Measurements from ENCODE around the gene LGI2.

Gene LGI2

DNA sequence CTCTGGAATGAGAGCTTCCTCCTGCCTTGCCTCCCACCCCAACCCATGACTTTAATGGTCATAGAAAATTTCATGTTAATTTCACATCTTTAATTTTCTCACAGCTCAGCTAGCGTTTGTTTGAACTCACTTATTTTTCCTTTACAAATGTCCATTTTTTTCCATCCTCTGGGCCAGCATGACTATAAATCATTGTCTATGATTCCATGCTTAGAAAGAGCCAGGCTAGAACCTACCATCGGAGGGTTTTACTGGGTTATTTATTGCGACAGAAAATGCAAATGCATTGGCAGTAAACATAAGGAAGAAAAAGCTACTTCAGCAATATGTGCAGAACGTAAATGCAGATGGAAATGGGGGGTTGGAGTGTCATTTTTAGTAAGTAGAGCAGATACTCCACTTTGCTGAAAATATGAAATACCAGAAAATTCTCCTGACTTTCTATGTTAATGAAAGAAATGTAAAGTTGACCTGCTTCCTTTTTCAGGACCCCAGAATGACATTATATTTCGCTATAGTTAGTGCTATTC is 37.1 kb downstream of the LGI2 start:
- no peak for DNase-seq

DNA sequence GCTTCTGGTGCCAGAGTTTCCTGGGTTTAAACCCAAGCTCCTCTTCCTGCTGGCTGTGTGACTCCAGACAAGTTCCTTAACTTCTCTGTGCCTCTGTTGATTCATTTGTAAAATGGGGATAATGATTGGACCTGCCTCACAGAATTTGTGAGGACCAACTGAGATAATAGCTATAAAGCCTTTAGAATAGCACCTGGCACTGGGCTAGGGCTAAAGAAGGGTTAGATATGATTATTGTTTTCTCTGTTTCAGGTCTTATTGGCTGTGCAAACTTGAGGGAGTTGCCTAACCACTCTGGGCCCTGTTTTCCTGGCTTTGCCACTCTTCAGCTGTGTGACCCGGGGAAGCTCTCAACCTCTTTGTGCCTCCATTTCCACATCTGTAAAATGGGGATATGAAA is 37.8 kb downstream of the LGI2 start:
- DNase-seq: no peak

GRCh38 chr4:24991015-24991414 is 39.7 kb downstream of the LGI2 start:
- DNase-seq: no peak

DNA sequence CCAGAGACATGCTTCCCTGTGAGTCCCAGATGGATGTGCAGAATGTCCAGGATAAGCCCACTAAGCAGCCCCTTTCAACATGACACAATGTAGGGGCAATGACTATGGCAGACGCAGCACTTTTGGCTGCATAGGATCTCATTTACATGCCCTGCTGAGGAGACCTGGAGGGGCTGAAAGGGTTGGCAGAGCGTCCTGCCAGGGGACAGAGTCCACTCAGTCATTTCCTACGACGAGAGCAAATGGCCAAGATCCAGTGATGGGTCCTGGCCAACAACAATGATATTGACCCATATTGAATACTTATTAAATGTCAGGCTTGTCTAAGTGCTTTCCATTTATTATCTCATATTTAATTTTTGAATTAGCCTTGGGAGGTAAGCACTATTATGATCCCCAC is 41.4 kb downstream of the LGI2 start:
- no peak for DNase-seq

GRCh38 chr4:24988776-24989175 is 42.0 kb downstream of the LGI2 start:
- no peak for DNase-seq

DNA sequence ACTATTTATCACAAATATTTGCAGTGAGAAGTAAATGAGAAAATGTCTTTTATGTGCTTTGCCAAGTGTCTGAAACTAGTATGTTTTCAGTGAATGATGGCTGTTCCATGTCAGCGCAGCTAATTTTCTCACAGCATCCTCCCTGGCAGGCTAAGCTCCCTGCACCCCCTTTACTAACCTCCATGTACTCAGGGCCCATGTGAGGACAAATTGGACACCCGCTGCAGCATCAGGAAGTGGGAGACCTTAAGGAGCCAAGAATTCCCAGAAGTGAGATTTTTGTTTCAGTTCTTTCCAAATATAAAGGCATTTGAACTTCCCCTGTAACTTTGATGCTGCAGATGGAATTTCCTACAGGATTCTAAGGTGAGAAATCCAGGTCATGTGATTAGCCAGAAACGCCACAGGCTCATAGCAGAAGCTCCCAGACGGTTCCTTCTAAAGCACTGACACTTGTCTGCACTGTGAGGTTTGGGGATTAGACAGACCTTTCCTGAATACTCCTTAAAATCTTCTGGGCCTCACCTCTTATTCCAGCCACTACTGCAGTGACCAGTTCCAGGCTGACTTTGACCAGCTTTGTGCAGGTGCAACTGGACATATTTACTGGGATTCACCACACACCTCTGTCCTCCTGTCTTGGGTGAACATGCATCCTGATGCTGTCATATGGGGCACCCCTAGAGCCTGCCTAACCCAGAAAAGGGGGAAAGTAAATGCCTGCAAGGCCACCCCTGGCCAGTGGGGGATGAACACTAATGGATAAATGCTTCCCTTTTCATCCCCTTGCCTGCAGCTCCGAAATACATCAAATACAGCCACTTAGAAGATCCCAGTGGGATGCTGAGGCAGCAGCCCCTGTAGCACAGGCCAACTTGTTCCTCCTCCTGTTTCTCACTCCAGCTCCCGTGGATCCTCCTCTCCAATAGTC is 45.9 kb downstream of the LGI2 start:
- DNase-seq: no peak

- no peak for DNase-seq
Observed at GRCh38 chr4:24980740-24981139, 50.0 kb downstream of the LGI2 start.

DNA sequence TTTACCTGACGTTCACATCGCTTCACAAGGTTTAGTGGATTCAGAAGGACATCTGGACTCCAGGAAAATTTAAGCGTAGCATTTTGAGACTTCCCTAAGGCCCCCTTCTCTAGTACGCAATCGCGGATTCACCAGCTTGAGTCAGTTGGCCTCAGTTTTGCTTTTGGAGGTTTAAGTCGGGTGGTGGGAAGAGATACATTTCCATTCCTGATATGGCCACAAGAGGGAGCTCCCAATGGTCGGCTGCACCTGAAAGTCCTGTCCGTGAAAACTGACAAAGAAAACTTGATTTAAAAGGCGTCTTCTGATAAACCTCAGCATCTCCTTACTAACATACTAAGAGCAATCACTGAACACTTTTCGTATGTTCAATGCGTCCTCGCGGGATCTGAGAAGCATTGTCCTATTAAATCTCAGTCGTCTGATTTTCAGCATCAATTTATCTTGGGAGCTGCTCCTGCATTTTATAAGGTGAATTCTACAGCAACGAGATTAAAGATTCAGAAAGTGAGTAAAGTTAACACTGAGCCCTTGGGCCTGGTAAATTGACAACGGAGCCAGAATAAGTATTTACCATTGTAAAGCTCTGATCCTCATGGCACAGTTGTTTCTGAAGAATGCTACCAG is 50.6 kb downstream of the LGI2 start:
- DNase-seq: peak; percentile 59

DNA sequence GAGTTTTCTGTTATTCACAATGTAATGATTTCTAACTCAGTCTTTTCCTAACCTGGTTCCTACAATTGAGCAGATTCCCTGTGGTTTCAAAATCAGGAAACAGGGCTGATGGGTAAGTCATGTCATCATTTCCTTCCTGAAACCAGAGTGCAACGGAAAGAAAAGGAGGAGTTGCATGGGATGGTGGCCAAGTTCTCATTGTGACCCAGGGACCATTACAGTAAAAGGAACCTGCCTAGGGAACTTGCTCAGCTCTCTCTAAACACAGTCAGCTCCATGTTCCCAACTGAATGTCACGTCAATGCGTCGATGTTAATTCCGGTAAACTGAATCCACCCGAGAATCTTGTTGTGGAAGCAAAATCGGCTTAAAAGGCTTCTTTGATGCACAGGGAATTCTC is 51.2 kb downstream of the LGI2 start:
- no peak for DNase-seq

DNA sequence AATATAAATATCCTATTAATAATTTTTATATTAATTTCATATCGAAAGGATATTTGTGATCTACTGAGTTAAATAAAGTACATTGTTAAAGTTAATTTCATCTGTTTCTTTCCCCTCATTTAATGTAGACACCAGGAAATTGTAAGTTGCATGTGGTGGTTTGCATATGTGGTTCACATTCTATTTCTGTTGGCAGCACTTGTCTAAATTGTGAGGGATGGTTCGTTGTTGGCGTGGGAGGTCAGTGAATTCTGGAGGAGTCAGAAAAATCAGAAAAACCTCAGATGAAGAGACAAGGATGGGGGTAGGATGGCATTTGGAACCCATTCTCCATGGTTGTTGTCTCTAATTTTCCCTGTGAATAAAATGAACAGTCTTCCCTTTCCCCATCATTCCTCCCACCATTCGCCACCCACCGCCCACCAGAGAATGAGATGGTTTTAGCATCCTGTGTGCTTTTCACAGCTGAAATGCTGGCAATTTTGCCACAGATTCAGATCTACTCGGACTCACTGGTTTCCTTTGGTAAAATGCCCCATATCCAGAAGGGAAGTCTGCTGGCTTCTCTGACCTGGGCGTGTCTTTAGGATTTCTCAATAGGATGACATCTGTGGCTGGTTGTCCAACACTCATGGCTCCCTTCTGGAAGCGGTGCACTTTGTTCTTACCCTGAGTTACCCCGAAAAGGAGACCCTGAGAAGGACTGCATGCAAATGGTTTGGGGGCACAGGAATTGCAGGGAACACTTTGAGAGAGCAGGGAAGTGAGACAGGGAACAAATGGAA is 52.3 kb downstream of the LGI2 start:
- no peak for DNase-seq

- no peak for DNase-seq
Observed at GRCh38 chr4:24975510-24975909, 55.2 kb downstream of the LGI2 start.

DNA sequence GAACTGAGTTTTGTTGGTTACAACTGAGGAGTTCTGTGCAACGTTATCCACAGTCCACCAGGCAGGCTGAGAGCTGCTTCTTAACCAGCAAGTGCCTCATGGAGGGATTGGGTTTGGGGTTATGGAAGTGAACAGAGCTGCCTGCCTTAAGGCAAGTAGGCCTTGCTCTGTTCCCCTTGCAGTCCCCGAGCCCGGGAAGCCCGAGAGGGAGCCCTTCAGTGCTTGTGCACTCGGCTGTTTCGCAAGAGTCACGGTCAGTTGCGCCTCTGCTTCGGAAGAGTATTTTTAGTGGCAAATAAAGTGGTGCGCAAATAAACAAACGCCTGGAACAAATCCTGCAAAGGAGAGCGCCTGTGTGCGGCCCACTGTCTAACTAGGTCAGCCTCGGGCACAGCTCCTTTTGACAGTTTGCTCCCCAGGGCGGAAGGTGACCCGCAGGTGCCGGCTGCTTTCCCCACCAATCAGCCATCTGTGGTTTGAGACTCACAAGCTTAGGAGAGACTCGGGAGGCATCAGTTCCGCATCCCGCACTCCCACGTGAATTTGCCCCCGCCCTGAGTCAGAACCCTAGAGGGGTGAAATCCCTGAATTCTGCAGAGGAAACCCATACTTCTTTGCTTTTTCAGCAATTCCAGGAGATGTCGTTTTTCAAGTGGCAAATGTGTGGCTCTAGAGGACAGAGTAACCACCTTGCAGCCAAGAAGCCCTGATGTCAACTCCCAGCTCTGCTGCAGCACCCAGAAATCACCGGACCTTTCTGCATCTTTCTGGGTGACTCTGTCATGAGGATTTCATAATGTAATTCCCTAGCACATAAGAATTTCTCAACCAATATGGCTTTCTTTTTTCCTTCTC is 56.8 kb downstream of the LGI2 start:
- no peak for DNase-seq

GRCh38 chr4:24973404-24973746 is 57.4 kb downstream of the LGI2 start:
- DNase-seq: no peak

DNA sequence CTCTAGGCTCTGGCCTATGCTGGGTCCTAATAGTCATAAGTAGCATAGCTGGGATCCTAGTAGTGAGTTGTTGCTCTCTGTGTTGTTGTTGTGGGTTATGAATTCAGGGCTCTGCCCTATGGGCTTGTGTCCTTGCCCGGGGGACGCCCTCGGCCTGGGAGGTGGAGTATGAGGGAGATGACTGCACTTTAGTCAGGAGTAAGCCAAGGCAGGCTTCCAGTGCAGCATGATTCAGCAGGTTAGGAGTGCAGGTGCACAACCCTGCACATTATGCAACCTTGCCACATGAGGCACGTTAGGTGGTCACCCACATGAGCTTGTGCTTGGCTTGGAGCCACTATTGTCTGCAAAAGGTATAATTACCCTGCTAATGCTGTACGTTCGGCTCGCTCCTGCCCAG is 59.6 kb downstream of the LGI2 start:
- DNase-seq: no peak

DNA sequence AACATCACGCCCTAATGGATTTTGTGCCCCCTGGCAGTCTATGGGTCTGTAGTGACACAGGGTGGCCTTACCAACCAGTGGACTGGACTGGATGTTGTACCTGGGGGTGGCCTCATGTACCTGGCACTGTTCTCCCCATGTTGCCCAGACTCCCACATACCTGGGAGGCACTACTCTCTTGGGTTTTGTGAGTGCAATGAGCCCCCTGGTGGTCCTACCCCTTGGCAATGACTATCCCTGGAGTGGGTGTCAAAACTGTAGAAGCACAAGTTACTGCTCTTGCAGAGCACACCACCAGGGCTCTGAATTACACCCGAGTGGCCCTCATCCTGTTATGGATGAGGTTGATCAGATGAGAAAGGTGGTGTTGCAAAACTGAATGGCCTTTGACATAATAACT is 60.1 kb downstream of the LGI2 start:
- no peak for DNase-seq

- no peak for DNase-seq
Observed at GRCh38 chr4:24970191-24970590, 60.6 kb downstream of the LGI2 start.

DNA sequence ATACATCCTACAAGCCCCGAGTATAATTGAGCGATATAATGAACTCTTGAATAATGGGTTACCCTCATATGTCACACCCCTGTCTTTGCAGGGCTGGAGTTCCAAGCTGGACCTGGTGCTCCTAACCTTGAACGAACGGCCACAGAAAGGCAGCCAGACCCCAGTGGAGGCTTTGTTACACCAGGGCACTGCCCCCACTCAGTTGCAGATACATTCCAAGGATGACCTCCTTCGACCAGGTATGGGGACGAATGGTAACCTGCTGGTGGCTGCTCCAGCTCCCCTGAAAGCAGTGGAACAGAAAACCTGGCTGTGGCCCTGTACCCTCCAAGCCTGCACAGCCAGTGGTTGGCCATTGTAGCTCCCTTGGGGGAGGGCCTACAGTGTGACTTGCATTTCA is 61.3 kb downstream of the LGI2 start:
- DNase-seq: no peak

- no peak for DNase-seq
Observed at GRCh38 chr4:24968992-24969391, 61.8 kb downstream of the LGI2 start.

DNA sequence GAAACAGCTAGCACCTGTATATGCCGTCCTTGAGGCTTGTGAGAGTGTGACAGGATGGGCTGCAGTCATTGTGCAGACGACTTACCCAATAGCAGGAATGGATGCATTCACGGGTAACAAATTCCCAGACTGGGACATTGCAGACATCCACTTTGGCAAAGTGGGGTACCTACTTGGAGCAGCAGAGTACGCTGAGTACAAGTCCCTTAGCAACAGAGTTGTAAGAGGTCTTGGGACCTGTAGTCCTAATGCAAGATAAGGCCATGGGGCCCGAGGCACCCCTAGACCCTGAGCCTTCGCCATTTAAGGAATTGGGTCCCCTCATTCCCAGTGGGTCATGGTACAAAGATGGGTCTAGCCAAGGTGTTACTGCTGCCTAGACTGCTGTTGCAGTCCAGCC is 62.5 kb downstream of the LGI2 start:
- DNase-seq: no peak

DNA sequence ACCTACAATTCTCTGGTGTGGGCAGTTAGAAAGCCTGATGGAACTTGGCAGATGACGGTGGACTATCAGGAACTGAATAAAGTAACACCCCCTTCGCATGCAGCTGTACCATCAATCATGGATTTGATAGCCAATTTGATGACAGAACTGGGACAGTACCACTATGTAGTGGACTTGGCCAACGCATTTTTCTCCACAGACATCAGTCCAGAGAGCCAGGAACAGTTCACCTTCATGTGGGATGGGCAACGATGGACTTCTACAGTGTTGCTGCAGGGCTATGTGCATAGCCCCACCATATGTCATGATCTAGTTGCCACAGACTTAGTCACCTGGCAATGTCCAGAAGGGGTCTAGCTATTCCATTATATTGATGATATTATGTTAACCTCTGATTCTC is 63.4 kb downstream of the LGI2 start:
- DNase-seq: no peak

GRCh38 chr4:24966076-24966475 is 64.7 kb downstream of the LGI2 start:
- DNase-seq: no peak

DNA sequence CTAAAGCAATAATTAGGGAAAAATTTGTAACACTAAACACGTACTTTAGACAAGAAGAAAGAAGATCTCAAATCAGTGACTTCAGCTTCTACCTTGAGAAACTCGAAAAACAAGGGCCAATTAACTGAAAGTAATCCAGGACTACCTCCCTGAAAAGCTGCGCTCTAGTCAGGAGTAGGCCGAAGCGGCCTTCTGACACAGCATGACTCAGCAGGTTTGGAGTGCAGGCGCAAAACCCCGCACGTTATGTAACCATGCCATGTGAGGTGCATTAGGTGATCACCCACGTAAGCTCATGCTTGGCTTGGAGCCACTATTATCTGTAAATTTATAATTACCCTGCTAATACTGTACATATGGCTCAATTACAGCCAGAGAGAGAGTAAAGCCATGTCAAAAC is 65.1 kb downstream of the LGI2 start:
- DNase-seq: peak; percentile 9

GRCh38 chr4:24963277-24963676 is 67.5 kb downstream of the LGI2 start:
- DNase-seq: no peak
